Mesenchymal stem cell (in vitro differentiated cells and primary cell): Measurements from ENCODE around the gene ECE1.
A peak's percentile ranks its signal among the peaks of the same experiment; 100 is the strongest.

ENCODE experiments used
- DNase-seq: peaks from one replicate; pipeline ENCODE4 v3.0.0-alpha.2; 2013
- H2AFZ ChIP-seq: one replicate; pipeline ENCODE4 v1.6.1; 2013; ENCODE audit warnings: low read depth, mild to moderate bottlenecking, control low read depth, inconsistent platforms, low read length, moderate library complexity
- H2AK5ac ChIP-seq: 2 replicates; pipeline ENCODE4 v1.6.1; 2013; ENCODE audit warnings: low read length, moderate library complexity, mild to moderate bottlenecking, inconsistent platforms; ENCODE audit not compliant: severe bottlenecking
- H2BK120ac ChIP-seq: one replicate; pipeline ENCODE4 v1.6.1; 2013; ENCODE audit warnings: low read depth, mild to moderate bottlenecking, inconsistent platforms, low read length, moderate library complexity
- H2BK12ac ChIP-seq, 2 experiments: one replicate each; pipeline ENCODE4 v1.6.1; 2013; ENCODE audit warnings: inconsistent platforms in 2 of 2, low read length in 2 of 2, mild to moderate bottlenecking in 2 of 2, moderate library complexity in 2 of 2, control low read depth in 1 of 2
- H2BK15ac ChIP-seq: one replicate; pipeline ENCODE4 v1.6.1; 2013; ENCODE audit warnings: mild to moderate bottlenecking, low read depth, inconsistent platforms; ENCODE audit not compliant: poor library complexity, severe bottlenecking
- H2BK5ac ChIP-seq: 2 replicates; pipeline ENCODE4 v1.6.1; 2013; ENCODE audit warnings: low read depth, mild to moderate bottlenecking, low read length, control low read depth, inconsistent platforms; ENCODE audit not compliant: poor library complexity, severe bottlenecking
- H3K14ac ChIP-seq, 2 experiments: one replicate each; pipeline ENCODE4 v1.6.1; 2013; ENCODE audit warnings: inconsistent platforms in 2 of 2, low read length in 2 of 2, control low read depth in 1 of 2, mild to moderate bottlenecking in 1 of 2, moderate library complexity in 1 of 2
- H3K18ac ChIP-seq, 2 experiments: one replicate each; pipeline ENCODE4 v1.6.1; 2013; ENCODE audit warnings: inconsistent platforms in 2 of 2, low read length in 2 of 2, control low read depth in 1 of 2, low read depth in 1 of 2, mild to moderate bottlenecking in 1 of 2
- H3K23ac ChIP-seq, 2 experiments: one replicate each; pipeline ENCODE4 v1.6.1; 2013; ENCODE audit warnings: inconsistent platforms in 2 of 2, low read length in 2 of 2, mild to moderate bottlenecking in 2 of 2, moderate library complexity in 2 of 2, control low read depth in 1 of 2
- H3K27ac ChIP-seq: 2 replicates; pipeline ENCODE4 v1.5.1; 2013; ENCODE audit warnings: mild to moderate bottlenecking, moderate library complexity, low read length, control low read depth, inconsistent platforms; ENCODE audit not compliant: poor library complexity, severe bottlenecking
- H3K27me3 ChIP-seq, 2 experiments: 2 replicates each; pipeline versions ENCODE4 v1.6.1 to v1.7.0; 2013; ENCODE audit warnings: low read length in 2 of 2, mild to moderate bottlenecking in 2 of 2, moderate library complexity in 2 of 2, control low read depth in 1 of 2, inconsistent platforms in 1 of 2; ENCODE audit not compliant: control insufficient read depth in 1 of 2, insufficient read depth in 1 of 2
- H3K36me3 ChIP-seq, 2 experiments: 2 replicates each; pipeline versions ENCODE4 v1.6.1 to v1.7.0; 2013; ENCODE audit warnings: low read length in 2 of 2, control low read depth in 1 of 2, inconsistent platforms in 1 of 2, low read depth in 1 of 2, mild to moderate bottlenecking in 1 of 2; ENCODE audit not compliant: insufficient read depth in 2 of 2, control insufficient read depth in 1 of 2
- H3K4ac ChIP-seq, 2 experiments: one replicate each; pipeline ENCODE4 v1.6.1; 2013; ENCODE audit warnings: inconsistent platforms in 2 of 2, low read length in 2 of 2, mild to moderate bottlenecking in 2 of 2, moderate library complexity in 2 of 2, control low read depth in 1 of 2, low read depth in 1 of 2
- H3K4me1 ChIP-seq: 2 replicates; pipeline ENCODE4 v1.6.1; 2013; ENCODE audit warnings: low read depth, low read length, control low read depth; ENCODE audit not compliant: control insufficient read depth, insufficient read depth
- H3K4me2 ChIP-seq: 2 replicates; pipeline ENCODE4 v1.6.1; 2013; ENCODE audit warnings: low read length, mild to moderate bottlenecking, inconsistent platforms; ENCODE audit not compliant: poor library complexity, severe bottlenecking
- H3K4me3 ChIP-seq, 2 experiments: 2 replicates each; pipeline versions ENCODE4 v1.5.1 to v1.7.0; 2013; ENCODE audit warnings: low read length in 2 of 2, mild to moderate bottlenecking in 2 of 2, control low read depth in 1 of 2, low read depth in 1 of 2; ENCODE audit not compliant: insufficient read depth in 1 of 2
- H3K79me1 ChIP-seq: replicated peaks from 2 replicates; pipeline ENCODE4 v1.6.1; 2013; ENCODE audit warnings: mild to moderate bottlenecking, control low read depth, low read length, inconsistent platforms; ENCODE audit not compliant: poor library complexity, severe bottlenecking
- H3K9ac ChIP-seq: 2 replicates; pipeline ENCODE4 v1.7.0; 2013; ENCODE audit warnings: mild to moderate bottlenecking, low read length, moderate library complexity
- H3K9me3 ChIP-seq: 2 replicates; pipeline ENCODE4 v1.7.0; 2013; ENCODE audit warnings: mild to moderate bottlenecking, low read length; ENCODE audit not compliant: control insufficient read depth
- H4K8ac ChIP-seq: one replicate; pipeline ENCODE4 v1.6.1; 2013; ENCODE audit warnings: inconsistent platforms, mild to moderate bottlenecking, low read length, moderate library complexity
- H4K91ac ChIP-seq: one replicate; pipeline ENCODE4 v1.6.1; 2013; ENCODE audit warnings: mild to moderate bottlenecking, low read length, inconsistent platforms
- WGBS: methylation state at CpG from one replicate; pipeline ENCODE4 v1.1.7; 2013; ENCODE audit warnings: mixed read lengths; 5-methylcytosine and 5-hydroxymethylcytosine counted together

Gene ECE1

DNA sequence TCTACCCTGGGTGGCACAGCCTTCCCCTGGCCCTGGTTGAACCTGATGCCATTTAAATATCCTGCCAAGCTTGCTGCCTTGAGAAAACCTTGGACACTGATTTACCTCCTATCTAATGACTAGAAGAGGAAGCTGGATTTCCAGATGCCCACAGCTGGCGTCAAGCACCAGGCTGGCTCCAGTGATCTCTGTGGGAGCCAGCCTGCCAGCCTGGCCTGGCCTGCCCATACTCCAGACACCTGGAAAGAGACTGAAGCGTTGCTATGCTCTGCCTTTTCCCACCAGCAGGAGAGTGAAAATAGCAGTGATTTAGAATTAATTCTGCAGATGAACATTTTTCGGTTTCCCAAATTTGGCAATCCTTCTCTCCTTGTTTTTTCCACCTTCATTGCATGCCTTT lies 102.0 kb downstream of the ECE1 start:
- Histone ChIP-seq H3K79me1 (no peaks in the 10 kb centered on the region), H3K9me3 (no peaks in the 10 kb centered on the region), H3K4ac (no peak overlapping the region), H4K91ac (no peak overlapping the region), H3K4me1 (no peaks in the 10 kb centered on the region), H3K36me3 (no peaks in the 10 kb centered on the region), H2BK12ac (no peak overlapping the region), H3K9ac (no peak overlapping the region), H2BK5ac (no peak overlapping the region), H3K18ac (no peak overlapping the region), H2AK5ac (no peak overlapping the region), H3K4me3 (no peak overlapping the region), H2BK120ac (no peak overlapping the region), H3K27ac (no peak overlapping the region), H3K14ac (no peak overlapping the region), H2AFZ (no peak overlapping the region), H3K27me3 (peaks cover 0 to 12% of the 10 kb centered on the region in 2 experiments), H2BK15ac (no peak overlapping the region), H3K23ac (no peak overlapping the region), H4K8ac (no peak overlapping the region), H3K4me2 (no peak overlapping the region)
- no peak for DNase-seq
- WGBS = 94% methylated on average over 1 of the region's 3 CpGs

DNA sequence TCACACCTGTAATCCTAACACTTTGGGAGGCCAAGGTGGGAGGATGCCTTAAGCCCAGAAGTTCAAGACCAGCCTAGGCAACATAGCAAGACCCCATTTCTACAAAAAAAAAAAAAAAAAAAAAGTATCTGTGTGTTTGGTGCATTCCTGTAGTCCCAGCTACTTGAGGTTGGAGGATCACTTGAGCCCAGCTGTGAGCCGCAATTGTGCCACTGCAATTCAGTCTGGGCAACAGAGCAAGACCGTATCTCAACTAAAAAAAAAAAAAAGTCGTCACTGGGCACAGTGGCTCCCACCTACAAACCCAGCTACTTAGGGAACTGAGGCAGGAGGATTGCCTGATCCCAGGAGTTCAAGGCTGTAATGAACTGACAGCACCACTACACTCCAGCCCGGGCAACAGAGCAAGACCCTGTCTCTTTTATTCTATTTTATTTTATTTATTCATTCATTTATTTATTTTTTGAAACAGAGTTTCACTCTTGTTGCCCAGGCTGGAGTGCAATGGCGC lies 105.0 kb downstream of the ECE1 start:
- 97% methylated on average over 4 of the region's 5 CpGs for WGBS
- H3K79me1 ChIP-seq = no peaks in the 10 kb centered on the region
- H2BK15ac ChIP-seq = no peak overlapping the region
- H4K91ac ChIP-seq = no peak overlapping the region
- no peak overlapping the region for H3K18ac ChIP-seq
- no peak for DNase-seq
- no peaks in the 10 kb centered on the region for H3K9me3 ChIP-seq
- no peaks in the 10 kb centered on the region for H3K4me1 ChIP-seq
- peaks cover 0 to 7% of the 10 kb centered on the region in 2 experiments for H3K27me3 ChIP-seq
- no peak overlapping the region for H2BK120ac ChIP-seq
- no peak overlapping the region for H4K8ac ChIP-seq
- no peak overlapping the region for H2BK5ac ChIP-seq
- H2BK12ac ChIP-seq = no peak overlapping the region
- H3K14ac ChIP-seq = no peak overlapping the region
- no peak overlapping the region for H3K4me3 ChIP-seq
- H3K4me2 ChIP-seq = no peak overlapping the region
- H2AK5ac ChIP-seq = no peak overlapping the region
- no peak overlapping the region for H3K23ac ChIP-seq
- no peak overlapping the region for H3K27ac ChIP-seq
- H3K4ac ChIP-seq = no peak overlapping the region
- H3K9ac ChIP-seq = no peak overlapping the region
- H3K36me3 ChIP-seq = no peaks in the 10 kb centered on the region
- H2AFZ ChIP-seq = no peak overlapping the region

DNA sequence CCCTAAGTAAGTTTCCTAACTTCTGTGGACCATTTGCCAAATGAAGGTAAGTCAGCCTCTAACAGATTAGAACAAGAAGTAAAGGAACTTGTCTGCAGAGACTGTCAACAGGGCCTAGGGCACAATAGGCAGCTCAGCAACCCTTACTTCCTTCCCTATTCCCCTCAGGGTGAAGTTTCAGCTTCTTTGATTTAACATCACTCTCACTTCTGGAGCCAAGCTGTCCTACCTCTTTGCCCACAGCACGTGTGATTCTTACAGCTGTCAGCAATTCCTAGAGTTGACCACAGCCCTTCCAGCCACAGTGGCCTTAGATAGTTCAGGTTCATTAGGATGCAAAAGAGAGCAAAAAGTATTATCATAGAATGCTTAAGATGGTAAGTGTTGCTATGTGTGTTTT lies 106.0 kb downstream of the ECE1 start:
- Histone ChIP-seq H4K91ac (no peak overlapping the region), H3K9me3 (no peaks in the 10 kb centered on the region), H3K9ac (no peak overlapping the region), H3K4me1 (no peaks in the 10 kb centered on the region), H2BK15ac (no peak overlapping the region), H2BK120ac (no peak overlapping the region), H3K4me3 (no peak overlapping the region), H2AFZ (no peak overlapping the region), H3K23ac (no peak overlapping the region), H4K8ac (no peak overlapping the region), H2BK12ac (no peak overlapping the region), H3K36me3 (no peaks in the 10 kb centered on the region), H3K4ac (no peak overlapping the region), H2AK5ac (no peak overlapping the region), H3K4me2 (no peak overlapping the region), H3K14ac (no peak overlapping the region), H2BK5ac (no peak overlapping the region), H3K18ac (no peak overlapping the region), H3K79me1 (no peaks in the 10 kb centered on the region), H3K27ac (no peak overlapping the region), H3K27me3 (peaks cover 0 to 3% of the 10 kb centered on the region in 2 experiments)
- DNase-seq = no peak
- 60% methylated on average over 1 of the region's 1 CpG for WGBS

DNA sequence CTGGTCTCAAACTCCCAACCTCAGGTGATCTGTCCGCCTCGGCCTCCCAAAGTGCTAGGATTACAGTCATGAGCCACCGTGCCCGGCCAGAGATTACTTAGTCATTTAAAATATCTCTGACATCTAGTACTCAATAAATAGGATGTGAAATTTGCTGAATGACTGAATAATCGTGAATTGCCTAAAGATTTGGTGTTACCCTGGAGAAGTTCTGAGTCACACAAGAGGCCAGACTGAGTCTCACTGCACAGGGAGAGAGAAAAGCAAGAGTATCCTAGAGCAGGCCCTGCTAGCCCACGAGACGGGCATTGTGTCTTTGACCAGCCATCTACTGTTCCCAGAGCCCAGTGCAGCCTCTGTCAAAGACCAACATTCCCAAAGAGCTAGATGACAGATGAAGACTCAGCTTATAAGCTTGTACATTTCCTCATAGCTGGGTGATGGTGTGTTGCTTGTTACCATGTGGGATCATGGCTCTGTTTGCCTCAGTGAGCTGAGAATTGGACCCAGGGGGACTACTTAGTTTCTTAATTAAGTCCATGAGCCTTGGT lies 108.0 kb downstream of the ECE1 start:
- Histone ChIP-seq H2BK120ac (no peak overlapping the region), H3K9me3 (no peaks in the 10 kb centered on the region), H4K91ac (no peak overlapping the region), H3K14ac (no peak overlapping the region), H3K27ac (no peak overlapping the region), H3K4me3 (no peak overlapping the region), H4K8ac (no peak overlapping the region), H3K18ac (no peak overlapping the region), H3K36me3 (no peaks in the 10 kb centered on the region), H3K9ac (peak overlapping the region; percentile 67), H3K79me1 (no peaks in the 10 kb centered on the region), H3K4ac (no peak overlapping the region), H2AFZ (no peak overlapping the region), H2BK5ac (no peak overlapping the region), H2AK5ac (no peak overlapping the region), H3K27me3 (no peaks in the 10 kb centered on the region), H3K4me2 (no peak overlapping the region), H3K4me1 (peaks cover 3% of the 10 kb centered on the region), H2BK15ac (no peak overlapping the region), H3K23ac (no peak overlapping the region), H2BK12ac (no peak overlapping the region)
- WGBS = 96% methylated on average over 4 of the region's 7 CpGs
- DNase-seq = peak; percentile 19
